CD4-positive, alpha-beta T cell treated with Interleukin-4 for 1 hour (primary cell): ENCODE data around the gene ARMC6.
A peak's percentile ranks its signal among the peaks of the same experiment; 100 is the strongest.

Experiments used
- DNase-seq, 2 donors: peaks; one replicate each; pipeline ENCODE4 v3.0.0-alpha.2; 2020 to 2022

ARMC6 gene

DNA sequence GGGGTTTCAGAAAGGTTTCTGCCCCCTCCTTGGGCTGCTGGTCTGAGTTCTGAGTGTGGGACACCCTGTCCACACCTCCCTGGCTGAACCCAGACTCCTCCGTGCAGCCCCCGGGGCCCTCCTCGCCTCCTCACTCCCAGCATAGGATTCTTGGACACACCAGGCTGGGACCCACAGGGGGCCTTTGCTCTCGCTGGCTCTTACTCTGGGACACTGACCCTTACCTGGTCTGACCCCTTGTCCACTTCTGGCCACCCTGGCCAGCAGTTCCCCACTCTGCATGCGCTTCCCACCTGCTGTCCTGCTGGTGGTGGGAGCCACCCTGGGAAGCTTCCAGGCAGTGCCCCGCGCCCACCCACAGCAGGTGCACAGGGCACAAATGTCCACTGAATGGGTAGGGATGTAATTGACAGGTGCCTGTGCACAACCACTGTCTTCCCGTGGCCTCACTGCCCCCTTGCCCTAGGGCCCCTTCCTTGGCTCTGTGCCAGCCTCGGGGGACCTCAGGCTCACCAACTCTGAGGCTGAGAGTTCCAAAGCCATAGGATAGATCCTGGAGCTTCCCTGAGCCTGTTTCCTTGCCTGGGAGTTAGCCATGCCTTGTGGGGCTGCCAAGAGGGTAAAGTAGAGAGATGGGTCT is 23.4 kb downstream of the ARMC6 start:
- no peak for DNase-seq

DNA sequence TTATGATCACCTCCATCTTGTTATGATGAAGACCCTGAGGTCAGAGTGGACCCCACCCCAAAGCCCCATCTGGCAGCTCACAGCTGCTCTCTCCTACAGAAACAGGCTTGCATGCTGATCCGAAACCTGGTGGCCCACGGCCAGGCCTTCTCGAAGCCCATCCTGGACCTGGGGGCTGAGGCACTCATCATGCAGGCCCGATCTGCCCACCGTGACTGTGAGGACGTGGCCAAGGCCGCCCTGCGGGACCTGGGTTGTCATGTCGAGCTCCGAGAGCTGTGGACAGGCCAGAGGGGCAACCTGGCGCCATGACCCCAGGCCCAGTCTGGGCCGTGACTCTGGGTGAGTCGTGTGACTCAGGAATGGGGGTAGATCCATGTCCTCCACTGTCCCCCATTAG is 23.9 kb downstream of the ARMC6 start:
- no peak for DNase-seq

DNA sequence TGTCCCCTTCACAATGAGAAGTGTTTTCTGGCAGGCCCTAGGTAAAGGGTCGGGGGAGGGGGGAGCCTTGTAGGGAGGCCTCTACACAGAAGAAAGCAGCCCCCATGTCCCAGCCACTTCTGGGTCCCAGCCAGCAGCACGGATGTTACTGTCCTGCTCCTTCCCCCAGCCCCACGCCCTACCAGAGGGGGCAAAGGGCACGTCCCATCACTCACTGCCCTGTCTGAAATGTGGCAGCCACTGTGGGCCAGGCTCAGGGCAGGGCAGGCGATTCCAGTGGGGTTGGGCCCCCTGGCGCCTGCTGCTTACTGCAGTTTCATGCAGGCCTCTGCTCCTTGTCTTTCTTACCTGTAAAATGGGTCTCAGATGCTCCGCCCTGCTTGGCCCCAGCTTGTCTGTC is 24.3 kb downstream of the ARMC6 start:
- no peak for DNase-seq

DNA sequence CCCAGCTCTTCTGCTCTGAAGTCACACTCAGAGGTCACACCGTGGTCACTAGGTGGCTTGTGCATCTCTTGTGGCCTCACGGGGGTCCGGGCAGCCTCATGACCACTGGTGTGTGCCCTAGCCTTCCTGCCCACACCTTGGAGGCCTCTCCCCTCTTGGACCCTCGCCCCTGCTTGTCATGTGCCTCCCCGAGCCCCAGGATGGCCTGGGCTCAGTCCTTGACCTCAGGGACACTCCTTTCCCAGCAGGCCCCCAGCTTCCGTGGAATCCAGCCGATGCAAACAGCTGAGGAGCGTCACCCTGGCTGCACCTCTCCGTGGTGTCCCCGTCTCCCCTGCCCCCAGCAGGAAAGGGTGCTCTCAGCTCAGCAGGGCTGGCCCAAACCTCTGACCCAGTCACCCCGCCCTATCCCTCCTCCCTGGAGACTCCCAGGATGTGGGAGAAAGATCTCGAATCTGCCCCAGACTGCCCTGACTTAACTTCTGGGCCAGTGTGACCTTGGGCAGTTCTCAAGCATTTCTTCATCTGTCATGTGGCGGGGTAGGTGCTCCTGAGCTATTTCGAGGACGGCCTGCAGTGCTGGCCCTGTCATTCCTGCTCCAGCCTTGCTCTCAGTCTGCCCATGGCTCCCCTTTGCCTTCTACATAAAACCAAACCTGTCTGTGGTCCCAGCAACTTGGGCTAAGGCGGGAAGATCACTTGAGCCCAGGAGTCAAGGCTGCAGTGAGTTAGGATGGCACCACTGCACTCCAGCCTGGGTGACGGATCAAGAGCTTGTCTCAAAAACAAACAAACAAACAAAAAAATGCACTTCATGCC is 25.8 kb downstream of the ARMC6 start:
- no peak for DNase-seq

DNA sequence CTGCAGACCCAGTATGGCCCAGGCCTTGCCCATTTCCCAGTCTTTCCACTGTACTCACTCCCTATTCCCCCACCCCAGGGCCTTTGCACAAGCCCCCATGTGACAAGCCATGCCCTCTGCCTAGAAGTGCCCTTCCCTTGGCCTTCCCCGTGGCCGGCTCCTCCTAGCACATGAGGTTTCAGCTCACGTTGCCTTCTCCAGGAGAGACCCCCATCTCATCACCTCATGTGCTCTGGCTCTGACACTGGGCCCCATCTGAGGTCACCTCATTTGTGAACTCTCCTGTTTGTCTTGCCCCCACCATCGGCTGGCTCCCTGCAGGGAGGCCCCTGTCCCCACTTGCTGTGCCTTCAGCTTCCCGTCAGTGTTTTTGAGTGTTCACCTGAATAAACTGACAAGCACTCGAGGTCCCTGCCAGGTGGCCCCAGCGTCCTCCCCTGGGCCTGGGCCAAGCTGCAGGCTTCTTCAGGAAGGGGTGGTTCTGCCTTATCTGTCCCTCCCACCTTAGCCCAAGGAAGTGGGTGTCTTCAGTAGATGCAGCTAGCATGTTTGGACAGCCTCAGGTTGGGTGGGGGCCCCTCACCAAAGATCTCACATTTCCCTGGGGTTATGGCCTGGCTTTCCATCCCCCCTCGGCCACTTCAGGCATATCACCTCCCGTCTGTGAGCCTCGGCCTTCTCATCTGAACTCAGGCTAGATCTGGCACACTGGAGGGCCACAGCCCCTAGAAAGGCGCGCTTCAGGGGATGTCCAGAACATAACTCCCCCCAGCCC is 26.6 kb downstream of the ARMC6 start:
- DNase-seq: no peak

DNA sequence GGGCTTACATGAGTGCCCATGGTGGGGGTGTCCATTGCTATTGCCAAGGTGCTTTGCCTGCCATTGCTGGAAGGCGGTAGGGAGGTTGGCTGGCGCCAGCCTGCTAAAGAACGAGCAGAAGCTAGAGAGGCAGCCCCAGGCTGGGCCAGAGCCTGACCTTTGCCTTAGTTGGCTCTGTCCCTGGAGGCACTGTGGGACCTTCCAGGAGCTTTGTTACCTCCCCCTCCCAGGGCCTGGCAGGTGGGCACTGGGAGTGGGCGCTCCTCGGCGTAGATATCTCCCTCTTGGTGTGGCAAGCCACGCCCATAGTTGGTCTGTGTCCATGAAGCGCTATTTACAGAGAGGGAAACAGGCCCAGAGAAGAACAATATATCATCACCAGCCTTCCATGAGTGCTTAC is 28.1 kb downstream of the ARMC6 start:
- DNase-seq: no peak

DNA sequence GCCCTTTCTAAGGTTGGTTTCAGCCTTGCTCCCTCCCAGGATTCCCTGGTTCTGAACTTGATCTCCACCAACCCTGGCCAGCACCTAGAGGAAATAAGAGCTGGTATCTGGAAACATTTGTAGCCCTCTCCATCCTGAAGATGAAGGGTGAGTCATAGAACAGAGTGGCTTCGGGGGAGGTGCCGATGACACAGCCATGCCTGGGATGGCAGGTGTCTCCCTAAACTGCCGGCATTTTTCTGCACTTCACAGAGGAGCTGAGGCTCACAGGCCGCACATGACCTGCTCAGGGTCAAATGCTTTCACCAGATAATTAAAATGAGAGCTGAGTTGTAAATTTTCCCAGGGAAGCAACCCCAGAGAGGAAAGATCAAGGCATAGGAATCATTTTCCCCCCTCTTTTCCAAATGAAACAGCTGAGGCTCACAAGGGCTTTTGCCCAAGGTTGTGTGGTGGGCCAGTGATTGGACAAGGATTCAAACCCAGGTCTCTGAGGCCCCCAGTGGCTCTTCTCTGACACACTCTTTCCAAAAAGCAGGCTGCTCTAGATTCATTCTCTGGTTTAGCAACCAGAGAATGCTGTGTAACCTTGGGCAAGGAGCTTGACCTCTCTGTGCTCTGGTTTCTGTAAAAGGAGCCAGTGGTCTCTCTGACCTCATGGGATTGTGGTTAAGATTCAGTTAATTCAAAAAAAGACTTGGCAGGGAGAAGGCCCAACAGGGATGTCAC is 29.2 kb downstream of the ARMC6 start:
- DNase-seq: no peak

DNA sequence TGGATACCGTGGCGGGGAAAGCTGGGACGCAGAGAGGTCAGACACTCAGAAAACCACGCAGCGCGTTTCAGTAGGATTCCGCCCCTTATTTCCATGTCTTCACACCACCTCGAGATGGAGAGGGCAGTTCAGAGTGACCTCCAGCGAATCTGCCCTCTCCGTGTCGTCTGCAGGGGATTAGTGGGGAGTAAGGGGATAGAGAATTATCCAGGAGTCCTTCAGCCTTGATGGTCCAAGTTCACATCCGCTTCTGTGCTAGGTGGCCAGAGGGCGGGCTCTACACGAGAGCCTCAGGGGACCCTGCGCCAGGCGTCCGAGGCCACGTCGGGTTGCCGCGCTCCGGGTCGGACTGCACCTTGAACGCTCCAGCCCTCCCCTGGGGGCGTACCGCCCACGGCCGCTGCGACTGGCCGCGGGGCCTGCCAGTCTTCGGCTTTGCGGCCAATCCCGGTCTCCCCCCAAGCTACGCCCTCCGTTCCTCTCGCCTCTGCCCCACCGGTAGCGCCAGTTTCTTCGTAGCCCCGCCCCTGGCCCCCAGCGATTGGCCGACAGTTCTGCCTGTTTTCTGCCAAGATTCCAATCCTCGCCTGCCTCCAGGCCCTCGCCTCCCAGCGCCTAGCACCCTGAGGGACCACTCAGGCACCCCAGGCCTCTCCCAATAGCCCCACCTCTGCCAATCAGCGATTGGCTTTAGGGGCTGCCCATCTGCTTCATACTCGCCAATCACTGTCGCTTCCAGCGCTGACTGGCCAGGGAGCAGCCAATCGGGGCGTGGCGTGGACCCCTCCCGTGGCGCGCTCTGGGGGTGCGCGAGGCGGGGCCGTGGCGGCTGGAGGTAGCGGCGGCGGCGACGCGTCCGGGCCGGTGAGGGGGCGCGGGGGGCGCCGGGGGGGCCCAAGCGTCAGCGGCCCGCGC is 30.0 kb downstream of the ARMC6 start, which contains the start of gene SLC25A42:
TSS of gene SLC25A42 (plus strand) at position 812 of the 915 bp plus-strand sequence. CDS start 32,131 bp downstream, outside the sequence.
- DNase-seq: peak; percentile 100

DNA sequence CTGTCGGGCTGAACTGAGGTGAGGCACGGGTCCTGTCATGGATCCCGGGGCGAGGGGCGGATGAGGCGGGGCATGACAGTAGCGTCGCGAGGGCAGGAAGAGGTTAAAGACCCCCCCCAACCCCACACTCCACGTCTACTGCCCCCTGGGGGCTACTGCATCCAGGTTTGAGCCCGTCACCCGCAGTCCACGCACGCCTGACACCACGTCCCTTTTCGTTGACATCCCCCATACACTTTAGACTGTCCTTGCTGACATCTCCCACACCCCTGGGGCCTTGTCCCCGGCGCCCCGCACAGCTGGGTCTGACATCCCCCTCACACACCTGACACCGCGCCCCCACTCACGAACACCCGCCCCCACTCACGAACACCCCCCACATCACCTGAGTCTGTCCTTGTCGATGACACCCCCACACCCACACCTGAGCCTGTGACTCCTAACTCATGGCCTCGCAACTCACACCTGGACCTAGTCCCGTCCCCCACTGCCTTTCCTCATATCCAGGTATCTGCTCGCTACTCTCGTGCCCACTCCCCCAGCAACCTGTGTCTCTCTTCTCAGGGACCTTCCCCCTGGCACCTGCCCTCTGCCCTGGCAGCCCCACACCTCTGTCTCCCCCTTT is 30.8 kb downstream of the ARMC6 start:
- DNase-seq: no peak

DNA sequence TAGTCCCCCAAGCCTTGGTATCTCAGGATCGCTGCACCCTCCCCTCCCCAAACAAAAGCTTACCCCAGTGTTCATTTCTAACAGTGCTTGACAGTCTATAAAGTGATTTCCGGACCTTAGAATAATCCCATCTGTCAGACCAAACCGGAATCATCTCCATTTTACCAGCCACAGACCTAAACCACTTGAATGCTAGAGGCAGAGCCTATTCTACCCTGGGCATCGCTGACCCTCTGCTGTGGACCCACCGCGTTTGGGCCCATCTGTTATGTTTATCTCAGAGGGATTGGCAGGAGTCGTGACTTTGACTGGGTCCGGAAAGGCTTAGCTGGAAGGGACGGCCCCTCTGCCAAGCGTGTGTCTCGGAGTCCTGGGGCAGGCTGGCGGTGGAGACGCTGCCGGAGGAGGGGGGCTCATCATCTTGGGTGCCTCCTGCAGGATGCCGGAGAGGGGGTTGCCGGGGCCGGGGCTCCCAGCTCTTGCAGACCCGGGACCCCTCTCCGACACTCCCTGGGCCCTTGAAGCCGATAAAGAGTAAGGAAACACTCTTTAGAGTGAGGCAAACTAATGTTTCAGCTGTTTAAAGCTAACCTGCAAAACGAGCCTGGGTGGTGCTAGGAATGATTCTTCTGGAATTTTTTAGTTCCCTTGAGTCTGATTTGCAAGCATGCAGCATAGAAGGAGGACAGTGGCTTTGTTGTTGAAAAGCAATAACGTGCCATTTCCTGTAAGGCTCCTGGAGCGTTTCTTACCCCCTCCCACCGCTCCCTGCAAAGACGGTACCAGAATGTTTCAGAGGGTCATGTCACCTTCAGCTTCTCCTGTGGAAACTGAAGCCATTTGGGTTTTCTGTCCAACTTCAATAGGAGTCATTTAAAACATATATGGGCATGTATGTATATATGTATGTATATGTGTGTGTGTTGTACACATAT is 31.7 kb downstream of the ARMC6 start:
- peak in 1 of 2 donors; percentile 35 for DNase-seq

DNA sequence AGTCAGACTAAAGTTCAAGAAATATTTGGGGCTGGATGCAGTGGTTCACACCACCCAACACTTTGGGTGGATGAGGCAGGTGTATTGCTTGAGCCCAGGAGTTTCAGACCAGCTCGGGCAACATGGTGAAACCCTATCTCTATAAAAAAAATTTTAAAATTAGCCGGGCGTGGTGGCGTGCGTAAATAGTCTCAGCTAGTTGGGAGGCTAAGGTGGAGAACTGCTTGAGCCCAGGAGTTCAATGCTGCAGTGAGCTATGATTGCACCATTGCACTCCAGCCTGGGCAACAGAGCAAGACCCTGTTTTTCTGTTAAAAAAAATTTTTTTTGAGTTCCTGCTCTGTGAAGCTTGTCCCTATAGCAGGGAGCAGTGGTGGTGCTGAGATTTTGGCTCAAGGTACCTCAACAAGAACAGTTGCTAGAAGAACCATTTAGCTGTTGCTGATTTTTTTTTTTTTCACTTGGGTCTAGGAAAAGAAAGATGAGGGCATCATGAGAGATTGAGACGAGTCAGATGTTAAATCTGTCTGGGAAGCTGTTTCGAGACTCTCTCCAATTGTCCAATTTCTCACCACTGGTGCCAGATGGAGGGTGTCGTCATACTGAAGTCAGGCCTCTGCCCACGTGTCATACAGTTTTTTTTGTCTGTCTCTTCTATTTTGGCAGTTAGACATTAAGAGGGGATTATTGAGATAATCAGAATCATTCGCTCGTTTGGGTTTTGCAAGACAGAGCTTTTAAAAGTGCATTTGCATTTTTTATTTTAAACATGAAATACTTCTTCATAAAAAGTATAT is 34.1 kb downstream of the ARMC6 start:
- DNase-seq: no peak

DNA sequence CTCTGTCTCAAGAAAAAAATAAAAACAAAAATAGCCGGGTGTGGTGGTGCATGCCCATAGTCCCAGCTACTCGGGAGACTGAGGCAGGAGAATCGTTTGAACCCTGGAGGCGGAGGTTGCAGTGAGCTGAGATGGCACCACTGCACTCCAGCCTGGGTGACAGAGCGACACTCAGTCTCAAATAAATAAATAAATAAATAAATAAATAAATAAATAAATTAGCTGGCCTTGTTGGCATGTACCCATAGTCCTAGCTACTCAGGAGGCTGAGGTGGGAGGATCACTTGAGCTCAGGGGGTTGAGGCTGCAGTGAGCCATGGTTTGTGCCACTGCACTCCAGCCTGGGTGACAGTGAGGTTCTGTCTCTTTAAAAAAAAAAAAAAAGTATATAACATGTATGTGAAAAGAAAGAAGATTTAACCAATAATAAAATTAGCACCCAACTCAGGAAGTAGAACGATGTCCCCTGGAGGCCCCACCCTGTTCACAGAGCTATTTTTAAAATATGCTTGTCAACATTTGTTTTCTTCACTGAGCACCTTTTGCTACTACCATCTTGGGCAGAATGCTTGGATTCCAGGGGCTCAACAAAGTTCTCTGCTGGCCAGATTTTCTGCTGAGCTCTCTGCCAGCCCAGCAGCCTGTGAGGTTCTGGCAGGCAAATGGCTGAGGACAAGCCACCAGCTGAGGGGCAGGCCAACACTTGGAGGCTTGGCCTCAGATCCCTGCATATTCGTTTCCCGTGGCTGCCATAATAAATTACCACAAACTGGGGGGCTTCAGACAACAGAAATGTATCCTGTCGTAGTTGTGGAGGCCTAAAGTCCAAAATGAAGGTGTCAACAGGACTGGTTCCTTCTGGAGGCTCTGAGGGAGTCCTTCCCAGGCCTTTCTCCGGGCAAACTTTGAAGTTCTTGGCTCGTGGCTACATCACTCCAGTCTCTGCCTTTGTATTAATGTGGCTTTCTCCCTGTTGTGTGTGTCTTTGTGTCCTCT is 35.6 kb downstream of the ARMC6 start:
- peak in 1 of 2 donors; percentile 52 for DNase-seq

DNA sequence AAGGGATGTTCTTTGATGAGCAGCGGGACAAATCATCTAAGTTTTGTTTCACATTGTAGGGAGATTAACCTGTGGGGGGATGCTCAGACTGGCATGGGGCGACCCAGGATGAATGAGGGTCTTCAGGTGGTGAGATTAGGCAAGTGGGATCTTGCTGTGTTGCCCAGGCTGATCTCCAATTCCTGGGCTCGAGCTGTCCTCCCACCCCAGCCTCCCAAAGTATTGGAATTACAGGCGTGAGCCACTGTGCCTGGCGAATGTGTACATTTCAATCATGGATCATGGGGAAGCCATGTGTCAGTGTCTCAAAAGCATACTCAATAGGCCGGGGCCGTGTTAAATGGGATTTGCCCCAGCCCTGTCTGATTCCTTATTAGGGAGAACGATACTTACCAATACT is 38.5 kb downstream of the ARMC6 start:
- no peak for DNase-seq

DNA sequence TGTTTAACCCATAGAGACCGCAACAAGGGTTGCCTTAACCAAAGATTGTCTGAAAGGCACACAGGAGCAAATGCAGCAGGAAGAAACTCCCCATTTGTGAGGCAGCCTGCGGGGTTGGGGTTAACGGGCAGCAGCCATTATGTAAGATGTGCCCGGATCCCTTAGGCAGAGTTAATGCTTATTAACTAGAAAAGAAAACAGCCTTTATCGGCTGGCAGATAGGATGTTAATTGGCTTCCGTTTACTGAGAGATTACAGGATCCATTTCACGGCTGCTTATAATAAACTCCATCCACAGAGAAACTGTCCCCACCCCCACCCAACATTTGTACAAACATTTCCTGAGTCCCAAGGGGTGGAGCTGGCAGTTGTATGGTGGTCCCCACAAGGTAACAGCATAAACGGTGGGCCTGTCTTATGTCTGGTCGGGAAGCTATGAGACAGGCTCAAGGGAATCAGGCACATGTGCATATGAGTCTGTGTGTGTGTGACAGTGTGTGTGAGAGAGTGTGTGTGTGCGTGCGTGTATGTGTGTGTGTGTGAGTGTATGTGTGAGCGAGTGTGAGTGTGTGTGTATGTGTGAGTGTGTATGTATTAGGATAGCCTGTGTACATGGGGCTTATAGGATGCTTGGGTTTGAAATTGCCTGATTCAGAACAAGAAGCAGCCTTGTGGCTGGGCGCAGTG is 40.9 kb downstream of the ARMC6 start:
- DNase-seq: no peak

DNA sequence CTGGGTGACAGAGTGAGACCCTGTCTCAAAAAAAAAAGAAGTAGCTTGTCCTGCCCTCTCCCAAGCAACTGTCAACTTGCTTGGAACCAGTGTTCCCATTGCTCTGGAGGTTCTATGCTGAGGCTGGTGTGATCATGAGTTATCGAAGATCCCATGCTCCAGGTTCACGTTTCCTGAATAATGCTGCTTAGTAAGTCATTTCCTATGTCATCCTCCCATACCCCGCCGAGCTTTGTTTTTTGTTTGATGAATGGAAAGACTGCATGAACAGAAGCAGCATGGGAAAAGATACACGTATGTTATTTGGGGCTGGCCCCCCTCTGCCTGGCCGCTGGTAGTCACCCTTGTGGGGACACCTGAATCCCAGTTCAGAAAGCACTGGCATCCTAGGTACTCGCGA is 41.7 kb downstream of the ARMC6 start:
- DNase-seq: no peak

DNA sequence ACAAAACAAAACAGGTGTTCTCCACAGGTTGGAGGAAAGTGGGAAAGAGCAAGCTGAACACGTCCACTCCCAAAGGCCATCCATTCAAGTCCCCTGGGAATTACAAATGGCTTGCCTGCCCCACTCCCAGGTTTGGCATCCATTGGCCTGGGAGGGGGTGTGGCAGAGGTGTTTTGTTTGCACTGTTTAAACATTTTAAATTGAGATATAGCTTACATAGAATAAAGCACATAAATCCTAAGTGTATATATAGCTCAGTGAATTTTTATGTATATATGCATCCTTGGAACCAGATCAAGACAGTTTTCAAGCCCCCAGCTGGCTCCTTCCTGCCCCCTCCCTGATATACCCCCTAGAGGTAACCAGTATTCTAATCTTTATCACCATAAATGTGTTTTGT is 43.1 kb downstream of the ARMC6 start:
- no peak for DNase-seq

DNA sequence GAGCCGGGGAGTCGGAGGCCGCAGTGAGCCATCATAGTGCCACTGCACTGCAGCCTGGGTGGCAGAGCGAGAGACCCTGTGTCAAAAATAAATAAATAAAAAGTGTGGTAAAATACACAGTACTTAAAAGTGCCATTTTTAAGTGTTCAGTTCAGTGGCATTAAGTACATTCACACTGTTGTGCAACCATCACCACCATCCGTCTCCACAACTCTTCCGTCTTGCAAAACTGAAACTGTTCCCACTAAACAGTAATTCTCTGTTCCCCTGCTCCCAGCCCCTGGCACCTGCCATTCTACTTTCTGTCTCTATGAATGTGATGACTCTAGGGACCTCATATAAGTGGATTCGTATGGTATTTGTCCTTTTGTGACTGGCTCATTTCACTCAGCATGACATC is 43.7 kb downstream of the ARMC6 start:
- no peak for DNase-seq
